Glutamatergic neuron (in vitro differentiated cells): ENCODE measurements around the gene FAM9A. TPM values are rescaled to one million over a fixed set of nuclear protein-coding genes. Genes with fewer than 3 reads are reported as not detected.
"Not testable (repeated sequence)": the region's sequence is repeated elsewhere in the genome, so short reads cannot be mapped to it uniquely, and the experiment has no call there.

Source experiments
- DNase-seq: peaks from one replicate; pipeline ENCODE4 v3.0.0; 2022
- H3K27ac Mint-ChIP-seq: one replicate; pipeline ENCODE4 v1.8.0; 2020; ENCODE audit warnings: mild to moderate bottlenecking, mixed read lengths, inconsistent platforms; ENCODE audit not compliant: unreplicated experiment
- H3K27me3 Mint-ChIP-seq: one replicate; pipeline ENCODE4 v1.8.0; 2020; ENCODE audit warnings: mild to moderate bottlenecking, moderate library complexity, mixed read lengths, inconsistent platforms; ENCODE audit not compliant: unreplicated experiment
- H3K36me3 Mint-ChIP-seq: one replicate; pipeline ENCODE4 v1.8.0; 2020; ENCODE audit warnings: mild to moderate bottlenecking, mixed read lengths, inconsistent platforms; ENCODE audit not compliant: unreplicated experiment
- H3K4me1 Mint-ChIP-seq: one replicate; pipeline ENCODE4 v1.8.0; 2020; ENCODE audit warnings: mild to moderate bottlenecking, low read depth, mixed read lengths, inconsistent platforms; ENCODE audit not compliant: unreplicated experiment
- H3K4me3 Mint-ChIP-seq: one replicate; pipeline ENCODE4 v1.8.0; 2020; ENCODE audit warnings: mild to moderate bottlenecking, mixed read lengths, inconsistent platforms; ENCODE audit not compliant: unreplicated experiment
- H3K9me3 Mint-ChIP-seq: one replicate; pipeline ENCODE4 v1.8.0; 2020; ENCODE audit warnings: mild to moderate bottlenecking, moderate library complexity, mixed read lengths, inconsistent platforms; ENCODE audit not compliant: unreplicated experiment
- total RNA-seq: library from RNA; stranded (reverse); fragmentation: NEBNext Ultra II Directional; extraction: Animal tissue kit (Norgen Biotek cat#: 25700); gene quantifications from one replicate; pipeline ENCODE4 v1.2.1, GENCODE V29; 2021; ENCODE audit not compliant: unreplicated experiment
- TF ChIP-seq, protein P1 (sequence below): fragments of 200-600 bp; sonication (generic); IDR thresholded peaks from one replicate; pipeline ENCODE4 v1.5.0; 2021; ENCODE audit not compliant: partially characterized antibody, unreplicated experiment

The FAM9A gene
- total RNA-seq, 1 donor from 2014 or later: not detected

DNA sequence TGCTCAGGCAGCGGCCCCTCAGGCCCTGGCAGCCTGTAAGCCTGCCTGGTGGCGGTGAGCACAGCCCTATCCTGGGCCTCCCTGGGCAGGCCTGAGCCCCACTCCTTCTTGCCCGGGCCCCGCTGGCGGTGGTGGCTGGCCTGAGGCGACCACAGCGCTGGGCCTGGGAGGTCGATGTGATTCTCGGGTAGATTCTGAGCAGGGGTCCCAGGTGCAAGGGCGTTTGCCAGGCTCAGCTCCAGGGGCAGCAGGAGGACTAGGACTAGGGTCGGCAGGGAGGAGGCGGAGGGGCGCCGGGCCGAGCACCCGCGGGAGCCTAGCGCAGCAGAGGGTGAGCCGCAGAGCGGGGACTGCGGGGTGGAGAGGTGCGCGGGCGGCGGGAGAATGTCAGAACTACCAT lies 17.0 kb downstream of the FAM9A start:
- H3K27me3 Mint-ChIP-seq: peaks cover 2% of the 10 kb centered on the region
- no peaks in the 10 kb centered on the region for H3K4me1 Mint-ChIP-seq
- no peak for DNase-seq
- TF ChIP-seq, protein P1, sequence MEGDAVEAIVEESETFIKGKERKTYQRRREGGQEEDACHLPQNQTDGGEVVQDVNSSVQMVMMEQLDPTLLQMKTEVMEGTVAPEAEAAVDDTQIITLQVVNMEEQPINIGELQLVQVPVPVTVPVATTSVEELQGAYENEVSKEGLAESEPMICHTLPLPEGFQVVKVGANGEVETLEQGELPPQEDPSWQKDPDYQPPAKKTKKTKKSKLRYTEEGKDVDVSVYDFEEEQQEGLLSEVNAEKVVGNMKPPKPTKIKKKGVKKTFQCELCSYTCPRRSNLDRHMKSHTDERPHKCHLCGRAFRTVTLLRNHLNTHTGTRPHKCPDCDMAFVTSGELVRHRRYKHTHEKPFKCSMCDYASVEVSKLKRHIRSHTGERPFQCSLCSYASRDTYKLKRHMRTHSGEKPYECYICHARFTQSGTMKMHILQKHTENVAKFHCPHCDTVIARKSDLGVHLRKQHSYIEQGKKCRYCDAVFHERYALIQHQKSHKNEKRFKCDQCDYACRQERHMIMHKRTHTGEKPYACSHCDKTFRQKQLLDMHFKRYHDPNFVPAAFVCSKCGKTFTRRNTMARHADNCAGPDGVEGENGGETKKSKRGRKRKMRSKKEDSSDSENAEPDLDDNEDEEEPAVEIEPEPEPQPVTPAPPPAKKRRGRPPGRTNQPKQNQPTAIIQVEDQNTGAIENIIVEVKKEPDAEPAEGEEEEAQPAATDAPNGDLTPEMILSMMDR: no peak
- no peak overlapping the region for H3K4me3 Mint-ChIP-seq
- no peak overlapping the region for H3K27ac Mint-ChIP-seq
- no peaks in the 10 kb centered on the region for H3K36me3 Mint-ChIP-seq
- no peaks in the 10 kb centered on the region for H3K9me3 Mint-ChIP-seq

DNA sequence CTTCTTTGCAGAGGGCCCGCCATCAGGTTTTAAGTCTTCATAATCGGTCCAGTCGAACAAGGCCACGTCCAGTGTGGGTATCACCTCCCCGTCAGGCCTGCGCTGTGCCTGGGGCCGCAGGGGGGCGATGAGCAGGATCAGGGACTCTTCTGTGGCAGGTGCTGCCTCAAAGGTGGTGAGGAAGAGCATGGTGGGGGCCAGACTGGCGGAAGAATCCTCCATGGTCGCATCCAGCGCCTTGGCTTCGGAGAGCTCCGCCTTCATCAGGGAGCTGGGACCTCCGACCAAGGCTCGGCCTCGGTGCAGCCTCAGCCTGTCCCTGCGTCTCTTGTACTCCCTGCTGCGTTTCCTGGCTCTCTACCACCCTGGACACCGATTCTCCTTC lies 17.5 kb downstream of the FAM9A start:
- Mint-ChIP-seq H3K4me1 (no peaks in the 10 kb centered on the region), H3K4me3 (no peak overlapping the region), H3K27ac (no peak overlapping the region), H3K27me3 (peaks cover 2% of the 10 kb centered on the region), H3K9me3 (no peaks in the 10 kb centered on the region), H3K36me3 (no peaks in the 10 kb centered on the region)
- no peak for DNase-seq
- TF ChIP-seq, protein P1: no peak

DNA sequence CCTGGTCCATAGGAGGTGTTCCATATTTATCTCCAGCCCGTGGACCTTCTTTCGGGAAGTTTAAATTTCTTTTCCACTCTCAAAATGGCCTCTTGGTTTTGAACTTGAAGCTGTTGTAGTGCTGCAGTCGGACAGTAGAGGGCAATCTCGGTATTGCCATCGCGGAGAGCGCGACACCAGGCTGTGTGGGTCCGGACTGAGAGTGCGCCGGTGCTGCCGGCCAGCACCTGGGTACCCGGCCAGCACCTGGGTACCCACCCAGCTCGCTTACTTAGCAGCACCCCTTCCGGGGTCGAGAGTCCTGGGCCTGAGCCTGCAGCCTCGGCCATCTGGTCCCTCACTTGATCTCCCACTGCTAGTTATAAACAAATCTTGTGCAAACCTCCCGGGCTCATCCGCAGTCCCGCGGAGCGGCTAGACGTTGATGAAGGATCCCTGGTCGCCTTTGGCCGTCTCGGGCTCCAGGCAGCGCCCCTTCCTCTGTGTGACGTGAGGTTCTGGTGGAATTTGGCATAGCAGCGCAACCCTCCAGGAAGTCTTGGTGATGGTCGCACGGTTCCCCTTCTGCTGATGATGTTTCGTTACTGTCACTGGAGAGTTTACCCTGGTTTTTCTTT lies 18.0 kb downstream of the FAM9A start:
- TF ChIP-seq, protein P1: no peak
- DNase-seq: peak; percentile 23
- no peak overlapping the region for H3K4me3 Mint-ChIP-seq
- no peaks in the 10 kb centered on the region for H3K4me1 Mint-ChIP-seq
- H3K27ac Mint-ChIP-seq: no peak overlapping the region
- H3K27me3 Mint-ChIP-seq: peaks cover 2% of the 10 kb centered on the region
- H3K36me3 Mint-ChIP-seq: no peaks in the 10 kb centered on the region
- no peaks in the 10 kb centered on the region for H3K9me3 Mint-ChIP-seq

DNA sequence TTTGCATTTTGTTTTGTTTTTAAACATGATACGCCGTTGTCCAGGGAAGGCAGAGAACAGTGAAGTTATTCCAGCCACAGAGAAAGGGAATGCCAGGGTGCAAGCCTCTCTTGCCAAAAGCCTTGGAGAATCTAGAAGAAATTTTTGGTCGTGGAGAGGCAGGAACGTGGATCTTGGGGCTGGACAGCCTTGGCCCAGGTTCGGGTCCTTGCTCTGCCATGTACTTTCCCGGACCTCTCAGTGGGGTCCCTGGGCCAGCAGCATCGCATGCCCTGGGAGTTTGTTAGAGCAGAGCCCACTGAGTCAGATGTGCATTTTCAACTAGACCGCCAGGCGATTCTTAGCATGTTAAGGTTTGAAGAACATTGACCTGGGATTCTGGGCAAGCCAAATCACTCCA lies 18.6 kb downstream of the FAM9A start:
- no peaks in the 10 kb centered on the region for H3K36me3 Mint-ChIP-seq
- H3K4me3 Mint-ChIP-seq: no peak overlapping the region
- peaks cover 2% of the 10 kb centered on the region for H3K27me3 Mint-ChIP-seq
- no peak overlapping the region for H3K27ac Mint-ChIP-seq
- H3K4me1 Mint-ChIP-seq: no peaks in the 10 kb centered on the region
- H3K9me3 Mint-ChIP-seq: no peaks in the 10 kb centered on the region
- no peak for DNase-seq
- TF ChIP-seq, protein P1: no peak

DNA sequence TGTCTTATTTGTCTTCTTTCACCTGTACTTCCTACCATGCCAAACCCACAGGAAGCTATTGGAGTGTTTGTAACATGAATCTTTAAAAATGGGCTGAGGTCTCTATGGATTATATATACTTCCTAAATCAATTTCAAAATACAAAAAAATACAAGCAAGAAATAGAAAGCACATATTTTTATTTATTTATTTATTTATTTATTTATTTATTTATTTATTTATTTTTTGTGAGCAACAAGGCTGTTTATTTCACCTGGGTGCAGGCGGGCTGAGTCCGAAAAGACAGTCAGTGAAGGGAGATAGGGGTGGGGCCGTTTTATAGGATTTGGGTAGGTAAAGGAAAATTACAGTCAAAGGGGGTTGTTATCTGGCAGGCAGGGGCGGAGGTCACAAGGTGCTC lies 19.3 kb downstream of the FAM9A start:
- not testable (repeated sequence) for DNase-seq, H3K4me3 Mint-ChIP-seq, H3K36me3 Mint-ChIP-seq, H3K9me3 Mint-ChIP-seq, H3K4me1 Mint-ChIP-seq, H3K27ac Mint-ChIP-seq, H3K27me3 Mint-ChIP-seq
